Fibroblast of lung (primary cell): ENCODE measurements around the gene MYOM1. TPM values are rescaled to one million over a fixed set of nuclear protein-coding genes. Genes with fewer than 3 reads are reported as not detected.

Source experiments
- DNase-seq, 2 donors: peaks; one replicate each; pipeline versions ENCODE4 v3.0.0 to v3.0.0-alpha.2; 2010; ENCODE audit warnings: low read depth in 2 of 2
- H2AFZ ChIP-seq: 2 replicates; pipeline ENCODE4 v1.5.1; 2012; ENCODE audit warnings: low read length, control low read depth, inconsistent platforms
- H3K27ac ChIP-seq: 2 replicates; pipeline ENCODE4 v1.5.1; 2011; ENCODE audit warnings: low read length, control low read depth; ENCODE audit not compliant: insufficient read depth
- H3K27me3 ChIP-seq: 2 replicates; pipeline ENCODE4 v1.5.1; 2011; ENCODE audit warnings: mild to moderate bottlenecking, low read length; ENCODE audit not compliant: control insufficient read depth, insufficient read depth
- H3K36me3 ChIP-seq: 2 replicates; pipeline ENCODE4 v1.5.1; 2011; ENCODE audit warnings: low read length; ENCODE audit not compliant: control insufficient read depth, insufficient read depth
- H3K4me1 ChIP-seq: 2 replicates; pipeline ENCODE4 v1.5.1; 2011; ENCODE audit warnings: low read length; ENCODE audit not compliant: control insufficient read depth, insufficient read depth; ENCODE audit errors: extremely low read depth
- H3K4me2 ChIP-seq: 2 replicates; pipeline ENCODE4 v1.5.1; 2011; ENCODE audit warnings: low read length, control low read depth; ENCODE audit not compliant: insufficient read depth; ENCODE audit errors: extremely low read depth
- H3K4me3 ChIP-seq, 4 experiments: fragments of 200-600 bp in 1 of 4; sonication (generic) in 1 of 4; replicated peaks in 1 of 4; 2 replicates each; pipeline ENCODE4 v1.5.1; 2011 to 2016; ENCODE audit warnings: low read length in 4 of 4, low read depth in 3 of 4, mild to moderate bottlenecking in 3 of 4, control low read depth in 2 of 4, inconsistent platforms in 1 of 4, mixed read lengths in 1 of 4; ENCODE audit not compliant: insufficient read depth in 1 of 4; ENCODE audit errors: control extremely low read depth in 1 of 4
- H3K79me2 ChIP-seq: 2 replicates; pipeline ENCODE4 v1.5.1; 2012; ENCODE audit warnings: mild to moderate bottlenecking, low read length, inconsistent platforms; ENCODE audit not compliant: control insufficient read depth, insufficient read depth
- H3K9ac ChIP-seq: 2 replicates; pipeline ENCODE4 v1.5.1; 2011; ENCODE audit warnings: mild to moderate bottlenecking, low read length, control low read depth; ENCODE audit not compliant: insufficient read depth
- H3K9me3 ChIP-seq: 2 replicates; pipeline ENCODE4 v1.5.1; 2012; ENCODE audit warnings: low read depth, low read length; ENCODE audit not compliant: control insufficient read depth, insufficient read depth
- H4K20me1 ChIP-seq: 2 replicates; pipeline ENCODE4 v1.5.1; 2011; ENCODE audit warnings: low read length; ENCODE audit not compliant: control insufficient read depth, insufficient read depth; ENCODE audit errors: extremely low read depth
- EZH2 ChIP-seq: IDR thresholded peaks from 2 replicates; pipeline ENCODE4 v1.5.1; 2012; ENCODE audit warnings: low read length, control low read depth, mild to moderate bottlenecking; ENCODE audit errors: missing control alignments
- polyA plus RNA-seq, 2 donors: library from polyadenylated mRNA; depleted of rRNA in 1 of 2; stranded (reverse) in 1 of 2; unstranded in 1 of 2; fragments of >200 nt; gene quantifications; 2 replicates each; pipeline ENCODE4 v1.2.1, GENCODE V29; 2011 to 2012; ENCODE audit warnings: missing spikeins in 1 of 2
- total RNA-seq: library from RNA; depleted of rRNA; stranded (reverse); fragments of >200 nt; gene quantifications from 2 replicates; pipeline ENCODE4 v1.2.1, GENCODE V29; 2014
- TF ChIP-seq, protein P1 (sequence below), 2 donors: IDR thresholded peaks in 1 of 2; conservative IDR thresholded peaks in 1 of 2; 1 replicate in 1 of 2; 2 replicates in 1 of 2; pipeline ENCODE4 v1.5.1; 2011 to 2012; ENCODE audit warnings: low read length in 2 of 2, control low read depth in 1 of 2, inconsistent platforms in 1 of 2, low read depth in 1 of 2, mild to moderate bottlenecking in 1 of 2

MYOM1 gene
- total and polyA plus RNA-seq, 2 donors (not counting 1 experiment from before 2014, with no cell fraction given), result 0.07 to 0.83 TPM

DNA sequence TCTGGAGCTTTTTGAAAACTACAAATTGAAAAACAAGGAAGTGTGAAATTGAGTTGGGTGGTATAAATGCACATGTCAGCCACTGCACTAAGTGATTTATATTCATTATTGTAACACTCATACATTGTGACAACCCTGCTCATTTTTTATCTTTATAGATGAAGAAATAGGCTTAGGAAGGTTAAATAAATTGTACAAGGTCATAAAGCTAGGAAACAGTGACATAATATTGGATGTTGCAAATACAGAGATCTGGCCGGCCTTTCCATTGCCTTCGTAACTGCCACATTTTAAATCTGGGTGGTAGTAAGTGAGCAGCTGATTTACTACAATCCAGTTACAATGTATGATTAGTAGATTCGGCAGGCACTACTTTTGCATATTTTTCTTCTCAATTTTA lies 130.2 kb downstream of the MYOM1 start:
- DNase-seq, result peak in 1 of 2 donors; percentile 11
- no peak for TF ChIP-seq EZH2
- TF ChIP-seq, protein P1, sequence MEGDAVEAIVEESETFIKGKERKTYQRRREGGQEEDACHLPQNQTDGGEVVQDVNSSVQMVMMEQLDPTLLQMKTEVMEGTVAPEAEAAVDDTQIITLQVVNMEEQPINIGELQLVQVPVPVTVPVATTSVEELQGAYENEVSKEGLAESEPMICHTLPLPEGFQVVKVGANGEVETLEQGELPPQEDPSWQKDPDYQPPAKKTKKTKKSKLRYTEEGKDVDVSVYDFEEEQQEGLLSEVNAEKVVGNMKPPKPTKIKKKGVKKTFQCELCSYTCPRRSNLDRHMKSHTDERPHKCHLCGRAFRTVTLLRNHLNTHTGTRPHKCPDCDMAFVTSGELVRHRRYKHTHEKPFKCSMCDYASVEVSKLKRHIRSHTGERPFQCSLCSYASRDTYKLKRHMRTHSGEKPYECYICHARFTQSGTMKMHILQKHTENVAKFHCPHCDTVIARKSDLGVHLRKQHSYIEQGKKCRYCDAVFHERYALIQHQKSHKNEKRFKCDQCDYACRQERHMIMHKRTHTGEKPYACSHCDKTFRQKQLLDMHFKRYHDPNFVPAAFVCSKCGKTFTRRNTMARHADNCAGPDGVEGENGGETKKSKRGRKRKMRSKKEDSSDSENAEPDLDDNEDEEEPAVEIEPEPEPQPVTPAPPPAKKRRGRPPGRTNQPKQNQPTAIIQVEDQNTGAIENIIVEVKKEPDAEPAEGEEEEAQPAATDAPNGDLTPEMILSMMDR (conservative IDR thresholded peaks at IDR 0.05 in 1 of 2, IDR thresholded peaks at IDR 0.05 in 1 of 2; ENCODE audit: low read depth in 1 of 2, low read length in 2 of 2), result no peak
- H2AFZ ChIP-seq, result no peak overlapping the region

DNA sequence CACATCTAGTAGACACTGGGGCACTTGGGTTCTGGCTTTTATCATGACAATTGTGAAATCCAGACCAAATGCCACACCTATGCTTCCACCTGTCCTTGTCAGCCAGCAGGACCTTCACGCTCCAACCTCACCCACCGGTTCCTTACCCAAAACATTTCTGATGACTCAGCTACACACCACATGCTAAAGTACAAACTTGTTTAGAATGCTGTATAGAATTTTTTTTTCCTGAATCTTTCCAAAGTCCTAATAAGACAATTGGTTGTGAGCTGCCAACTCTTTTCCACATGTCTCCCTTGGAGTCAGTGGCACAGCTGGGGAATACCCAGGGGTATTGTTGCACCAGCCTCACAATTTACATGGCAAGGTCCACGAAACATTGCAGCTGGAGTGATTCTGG lies 131.3 kb downstream of the MYOM1 start:
- no peaks in the 10 kb centered on the region for H4K20me1 ChIP-seq
- DNase-seq, result peak in 1 of 2 donors; percentile 9
- H3K27ac ChIP-seq, result no peak overlapping the region
- no peaks in the 10 kb centered on the region for H3K9me3 ChIP-seq
- H3K4me3 ChIP-seq, result no peak overlapping the region
- H3K79me2 ChIP-seq, result no peaks in the 10 kb centered on the region
- no peaks in the 10 kb centered on the region for H3K36me3 ChIP-seq
- no peak overlapping the region for H3K4me2 ChIP-seq
- no peaks in the 10 kb centered on the region for H3K4me1 ChIP-seq
- TF ChIP-seq, protein P1 (conservative IDR thresholded peaks at IDR 0.05 in 1 of 2, IDR thresholded peaks at IDR 0.05 in 1 of 2; ENCODE audit: low read depth in 1 of 2, low read length in 2 of 2), result no peak
- no peak for TF ChIP-seq EZH2
- H3K9ac ChIP-seq, result no peak overlapping the region
- no peaks in the 10 kb centered on the region for H3K27me3 ChIP-seq
- H2AFZ ChIP-seq, result no peak overlapping the region

More for the DNA sequence above, 130.2 kb downstream of the MYOM1 start:
- Histone ChIP-seq H3K27me3 (no peaks in the 10 kb centered on the region), H3K36me3 (no peaks in the 10 kb centered on the region), H3K4me3 (no peak overlapping the region), H3K4me2 (no peak overlapping the region), H3K79me2 (no peaks in the 10 kb centered on the region), H3K27ac (no peak overlapping the region), H4K20me1 (no peaks in the 10 kb centered on the region), H3K9me3 (no peaks in the 10 kb centered on the region), H3K4me1 (no peaks in the 10 kb centered on the region), H3K9ac (no peak overlapping the region)

- Histone ChIP-seq H3K4me3 (no peak overlapping the region), H2AFZ (no peak overlapping the region), H3K9me3 (no peaks in the 10 kb centered on the region), H3K4me2 (no peak overlapping the region), H3K9ac (no peak overlapping the region), H3K79me2 (no peaks in the 10 kb centered on the region), H3K27ac (no peak overlapping the region), H3K4me1 (no peaks in the 10 kb centered on the region), H3K27me3 (no peaks in the 10 kb centered on the region), H4K20me1 (no peaks in the 10 kb centered on the region), H3K36me3 (no peaks in the 10 kb centered on the region)
- no peak for DNase-seq
- TF ChIP-seq EZH2, result no peak
- TF ChIP-seq, protein P1 (conservative IDR thresholded peaks at IDR 0.05 in 1 of 2, IDR thresholded peaks at IDR 0.05 in 1 of 2; ENCODE audit: low read depth in 1 of 2, low read length in 2 of 2), result no peak
Observed at GRCh38 chr18:3086871-3087270, 132.9 kb downstream of the MYOM1 start.
